HAP-1 (cell line): ENCODE results near the gene AP3D1.

Experiments
- DNase-seq, 2 experiments: peaks; one replicate each; pipeline ENCODE4 v3.0.0-alpha.2; 2016 to 2020; ENCODE audit warnings: low spot score in 2 of 2
- H3K27me3 ChIP-seq: fragments of 250-450 bp; sonication (Bioruptor Pico); 2 replicates; pipeline ENCODE4 v1.5.1; 2020; ENCODE audit warnings: low read depth, mild to moderate bottlenecking, moderate library complexity
- H3K36me3 ChIP-seq: fragments of 250-450 bp; sonication (Bioruptor Pico); replicated peaks from 2 replicates; pipeline ENCODE4 v1.5.1; 2020; ENCODE audit warnings: mild to moderate bottlenecking
- H3K4me1 ChIP-seq: fragments of 250-450 bp; sonication (Bioruptor Pico); 2 replicates; pipeline ENCODE4 v1.5.1; 2020; ENCODE audit warnings: mild to moderate bottlenecking
- H3K4me3 ChIP-seq: fragments of 250-450 bp; sonication (Bioruptor Pico); 2 replicates; pipeline ENCODE4 v1.5.1; 2020; ENCODE audit warnings: mild to moderate bottlenecking, moderate library complexity
- H3K9me3 ChIP-seq: fragments of 250-450 bp; sonication (Bioruptor Pico); 2 replicates; pipeline ENCODE4 v1.5.1; 2020; ENCODE audit warnings: mild to moderate bottlenecking, moderate library complexity
- in situ Hi-C: fragments of 300-500 bp; cut with MboI; formaldehyde crosslinking; loops from 3 replicates; pipeline ENCODE4 v1.14.3; 2020; ENCODE audit warnings: low sequenced_read_pairs, inconsistent platforms, mixed read lengths

The AP3D1 gene

DNA sequence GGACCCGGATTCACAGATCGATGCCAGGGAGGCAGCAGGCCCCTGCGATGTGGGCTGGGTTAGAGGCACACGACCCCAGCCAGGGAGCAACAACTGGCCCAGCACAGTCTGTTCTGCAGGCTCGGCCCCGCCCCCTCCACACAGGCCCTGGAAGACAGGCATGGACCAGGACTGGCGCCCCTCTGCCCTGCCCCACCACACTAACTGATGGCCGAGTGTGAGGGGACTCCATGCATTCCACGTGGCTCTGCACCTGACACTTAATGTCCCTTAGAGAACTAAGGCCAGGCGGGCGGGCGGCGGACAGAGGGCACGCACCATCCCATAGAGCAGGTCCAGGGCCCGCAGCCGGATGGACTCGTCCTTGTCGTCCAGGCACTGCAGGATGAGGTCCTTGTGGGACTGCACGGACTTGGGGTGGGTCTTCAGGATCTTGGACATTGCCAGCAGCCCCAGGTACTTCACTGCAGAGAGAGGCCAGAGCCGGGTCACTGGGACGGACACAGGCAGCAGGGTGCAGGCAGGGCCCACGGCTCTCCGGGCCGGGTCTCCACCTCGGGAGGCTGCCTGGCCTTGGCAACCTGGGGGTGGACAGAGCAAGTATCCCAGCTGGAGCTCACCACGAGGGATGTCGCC is 29.8 kb downstream of the AP3D1 start:
- no peak for DNase-seq
- Histone ChIP-seq H3K36me3 (peaks cover 89% of the 10 kb centered on the region), H3K9me3 (no peaks in the 10 kb centered on the region), H3K27me3 (no peaks in the 10 kb centered on the region), H3K4me1 (no peaks in the 10 kb centered on the region), H3K4me3 (no peak overlapping the region)
- in situ Hi-C loops = no loop called here

GRCh38 chr19:2120821-2121220 is 30.5 kb downstream of the AP3D1 start:
- no peak overlapping the region for H3K4me3 ChIP-seq
- H3K27me3 ChIP-seq = no peaks in the 10 kb centered on the region
- no peak for DNase-seq
- in situ Hi-C loops = no loop called here
- no peaks in the 10 kb centered on the region for H3K4me1 ChIP-seq
- peaks cover 92% of the 10 kb centered on the region for H3K36me3 ChIP-seq
- H3K9me3 ChIP-seq = no peaks in the 10 kb centered on the region

DNA sequence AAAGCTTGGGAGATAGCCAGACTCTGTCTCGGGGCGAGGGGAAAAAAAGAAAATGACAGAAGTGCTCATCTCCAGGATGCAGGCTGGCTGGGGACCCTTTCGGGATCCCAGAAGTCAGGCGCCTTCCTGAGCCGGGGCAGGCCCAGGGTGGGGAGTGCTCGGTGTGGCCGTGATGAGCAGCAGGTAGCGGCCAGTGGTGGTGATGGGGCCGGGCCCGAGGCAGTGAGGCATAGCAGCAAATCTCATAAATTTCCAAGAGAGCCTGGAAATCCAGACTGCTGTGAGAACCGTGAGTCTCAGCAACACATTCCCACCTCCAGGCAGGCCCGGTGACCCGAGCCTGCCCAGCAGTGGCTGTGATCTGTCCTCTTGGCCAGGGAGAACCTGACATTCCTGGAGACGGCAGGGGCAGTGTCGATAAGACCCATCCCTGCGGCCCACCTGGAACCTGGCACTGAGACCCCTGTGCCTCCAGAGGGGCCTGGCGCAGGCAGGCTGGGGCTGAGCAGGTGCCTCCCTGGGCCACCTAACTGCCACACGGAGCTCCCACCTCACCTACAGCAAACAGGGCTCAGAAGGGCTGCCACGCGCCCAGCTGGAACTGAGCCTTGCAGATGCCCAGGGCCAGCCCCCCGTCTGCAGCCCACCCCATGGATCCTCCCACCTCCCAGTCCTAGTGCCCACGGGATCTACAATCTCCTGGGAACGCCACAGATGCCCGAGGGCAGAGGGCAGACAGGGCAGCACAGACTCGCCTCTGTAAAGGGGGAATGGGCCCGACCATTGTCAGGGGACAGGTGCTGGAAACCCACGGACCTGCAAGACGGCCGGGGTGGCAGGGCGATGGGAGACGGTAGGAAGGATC is 31.2 kb downstream of the AP3D1 start:
- H3K4me3 ChIP-seq = no peak overlapping the region
- H3K36me3 ChIP-seq = peaks cover 95% of the 10 kb centered on the region
- no peak for DNase-seq
- H3K9me3 ChIP-seq = no peaks in the 10 kb centered on the region
- H3K4me1 ChIP-seq = no peaks in the 10 kb centered on the region
- no peaks in the 10 kb centered on the region for H3K27me3 ChIP-seq
- in situ Hi-C loops = no loop called here

DNA sequence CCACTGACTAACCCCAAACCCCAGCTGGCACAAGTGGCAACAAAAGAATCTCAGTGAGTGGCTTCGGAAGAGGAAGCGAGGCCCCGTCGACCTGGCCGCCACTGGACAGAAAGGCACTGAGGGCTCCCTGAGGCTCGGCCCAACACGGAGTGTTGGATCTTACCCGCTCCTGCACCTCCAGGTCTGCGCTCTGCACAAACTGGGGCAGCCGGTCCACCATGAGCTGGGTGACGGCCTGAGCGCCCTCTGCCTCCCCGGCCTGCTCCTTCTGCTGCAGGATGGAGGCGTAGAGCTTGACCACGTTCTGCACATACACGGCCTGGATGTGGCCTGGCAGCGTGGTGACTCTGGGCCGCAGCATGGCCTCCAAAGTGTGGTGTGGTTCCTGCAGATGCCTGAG is 32.9 kb downstream of the AP3D1 start:
- H3K9me3 ChIP-seq = no peaks in the 10 kb centered on the region
- in situ Hi-C loops = no loop called here
- no peak overlapping the region for H3K4me3 ChIP-seq
- no peaks in the 10 kb centered on the region for H3K4me1 ChIP-seq
- no peak for DNase-seq
- no peaks in the 10 kb centered on the region for H3K27me3 ChIP-seq
- H3K36me3 ChIP-seq = peaks cover 96% of the 10 kb centered on the region

DNA sequence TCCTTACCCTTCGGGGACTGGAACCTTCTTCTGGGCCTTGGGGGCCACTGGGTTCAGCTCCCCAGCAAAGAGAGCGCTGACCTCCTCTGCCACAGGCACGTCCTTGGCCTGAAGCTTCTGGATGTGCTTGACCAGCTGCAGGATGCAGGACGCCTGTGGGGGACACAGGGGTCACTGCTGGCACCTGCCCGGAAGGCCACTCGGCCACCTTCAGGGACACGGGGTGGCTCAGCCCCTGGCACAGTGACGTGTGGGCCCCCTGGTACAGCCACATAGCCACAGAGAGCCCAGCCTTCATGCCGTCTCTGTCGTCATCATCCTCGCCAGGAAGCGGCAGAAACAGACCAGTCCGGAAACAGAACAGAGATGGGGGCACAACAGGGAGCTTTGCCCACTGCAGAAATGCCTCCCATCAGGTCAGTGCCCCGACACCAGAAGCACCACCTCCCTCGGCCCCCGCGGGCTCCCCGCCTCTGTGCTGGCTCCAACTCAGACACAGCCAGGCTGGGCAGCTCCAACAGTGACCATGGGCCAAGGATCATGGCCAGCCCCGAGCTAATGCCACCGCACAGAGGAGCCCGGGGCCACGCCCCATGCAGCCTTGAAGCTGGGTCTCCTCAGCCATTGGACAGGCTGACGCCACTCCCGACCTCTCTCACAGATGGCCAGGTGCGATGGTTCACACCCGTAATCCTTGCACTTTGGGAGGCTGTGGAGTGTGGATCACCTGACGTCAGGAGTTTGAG is 34.0 kb downstream of the AP3D1 start:
- H3K4me3 ChIP-seq = no peak overlapping the region
- no peaks in the 10 kb centered on the region for H3K27me3 ChIP-seq
- H3K36me3 ChIP-seq = peaks cover 93% of the 10 kb centered on the region
- H3K4me1 ChIP-seq = no peaks in the 10 kb centered on the region
- H3K9me3 ChIP-seq = no peaks in the 10 kb centered on the region
- no peak for DNase-seq
- in situ Hi-C loops = no loop called here

GRCh38 chr19:2116507-2116906 is 34.9 kb downstream of the AP3D1 start:
- H3K9me3 ChIP-seq = no peaks in the 10 kb centered on the region
- H3K4me3 ChIP-seq = no peak overlapping the region
- peaks cover 93% of the 10 kb centered on the region for H3K36me3 ChIP-seq
- no peak for DNase-seq
- H3K27me3 ChIP-seq = no peaks in the 10 kb centered on the region
- in situ Hi-C loops = no loop called here
- no peaks in the 10 kb centered on the region for H3K4me1 ChIP-seq

DNA sequence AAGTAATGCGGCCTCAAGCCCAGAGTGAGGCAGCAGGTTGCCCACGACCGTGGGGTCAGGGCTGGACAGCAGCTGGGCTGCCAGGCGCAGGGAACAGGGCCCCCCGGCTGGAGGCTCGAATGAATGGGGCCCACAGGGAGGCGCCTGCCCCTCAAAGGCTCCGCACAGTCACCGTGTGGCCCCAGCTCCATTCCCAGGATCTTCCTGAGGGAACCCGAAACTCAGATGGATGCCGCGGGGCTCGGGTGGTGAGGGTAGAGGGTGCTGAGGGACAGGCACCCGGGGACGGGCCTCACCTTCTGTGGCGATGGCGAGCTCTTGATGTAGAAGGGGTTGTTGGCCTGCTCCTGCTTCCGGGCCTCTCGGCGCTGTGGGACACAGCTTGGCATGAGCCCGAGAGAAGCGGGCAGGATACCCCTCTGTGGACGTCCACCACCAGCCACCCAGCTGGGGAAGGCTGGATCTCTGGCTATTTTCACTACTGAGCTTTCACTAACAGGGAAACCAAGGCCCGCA is 35.4 kb downstream of the AP3D1 start:
- no peaks in the 10 kb centered on the region for H3K4me1 ChIP-seq
- H3K36me3 ChIP-seq = peaks cover 93% of the 10 kb centered on the region
- H3K27me3 ChIP-seq = no peaks in the 10 kb centered on the region
- no peak overlapping the region for H3K4me3 ChIP-seq
- no peak for DNase-seq
- no peaks in the 10 kb centered on the region for H3K9me3 ChIP-seq
- in situ Hi-C loops = no loop called here

GRCh38 chr19:2115324-2115723 is 36.0 kb downstream of the AP3D1 start:
- in situ Hi-C loops = no loop called here
- Histone ChIP-seq H3K9me3 (no peaks in the 10 kb centered on the region), H3K36me3 (peaks cover 93% of the 10 kb centered on the region), H3K4me1 (no peaks in the 10 kb centered on the region), H3K4me3 (no peak overlapping the region), H3K27me3 (no peaks in the 10 kb centered on the region)
- no peak for DNase-seq

DNA sequence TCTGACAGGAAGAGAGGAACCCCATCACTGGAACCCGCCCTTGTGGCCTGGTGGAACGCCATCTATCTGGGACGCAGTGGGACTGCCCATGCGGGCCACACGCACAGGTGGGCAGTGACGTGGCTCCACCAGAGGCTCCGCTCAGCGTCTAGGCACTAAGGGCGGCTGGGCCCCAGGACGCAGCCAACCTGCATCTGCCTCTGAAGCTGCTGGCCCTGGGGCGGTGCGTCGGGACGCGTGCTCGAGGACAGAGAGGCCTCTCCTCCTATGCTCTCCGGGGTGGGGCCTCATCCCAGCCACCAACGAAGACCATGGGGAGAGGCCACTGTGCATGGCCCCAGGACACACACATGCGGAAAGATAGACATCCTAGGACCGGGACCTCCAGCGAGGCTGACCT is 36.5 kb downstream of the AP3D1 start:
- Histone ChIP-seq H3K27me3 (no peaks in the 10 kb centered on the region), H3K4me3 (no peak overlapping the region), H3K4me1 (no peaks in the 10 kb centered on the region), H3K36me3 (peaks cover 93% of the 10 kb centered on the region), H3K9me3 (no peaks in the 10 kb centered on the region)
- DNase-seq = no peak
- in situ Hi-C loops = no loop called here

- Histone ChIP-seq H3K4me1 (no peaks in the 10 kb centered on the region), H3K36me3 (peaks cover 97% of the 10 kb centered on the region), H3K27me3 (no peaks in the 10 kb centered on the region), H3K9me3 (no peaks in the 10 kb centered on the region), H3K4me3 (no peak overlapping the region)
- DNase-seq = no peak
- in situ Hi-C loops = no loop called here
Observed at GRCh38 chr19:2114218-2114617, 37.1 kb downstream of the AP3D1 start.

- Histone ChIP-seq H3K4me1 (no peaks in the 10 kb centered on the region), H3K27me3 (no peaks in the 10 kb centered on the region), H3K9me3 (no peaks in the 10 kb centered on the region), H3K36me3 (peaks cover 97% of the 10 kb centered on the region), H3K4me3 (no peak overlapping the region)
- DNase-seq = no peak
- in situ Hi-C loops = no loop called here
Observed at GRCh38 chr19:2113439-2114211, 37.7 kb downstream of the AP3D1 start.

- Histone ChIP-seq H3K4me3 (no peak overlapping the region), H3K27me3 (no peaks in the 10 kb centered on the region), H3K9me3 (no peaks in the 10 kb centered on the region), H3K36me3 (peaks cover 97% of the 10 kb centered on the region), H3K4me1 (no peaks in the 10 kb centered on the region)
- in situ Hi-C loops = no loop called here
- DNase-seq = no peak
Observed at GRCh38 chr19:2112516-2113320, 38.6 kb downstream of the AP3D1 start.

- DNase-seq = no peak
- Histone ChIP-seq H3K9me3 (no peaks in the 10 kb centered on the region), H3K36me3 (peaks cover 93% of the 10 kb centered on the region), H3K27me3 (no peaks in the 10 kb centered on the region), H3K4me1 (no peaks in the 10 kb centered on the region), H3K4me3 (no peak overlapping the region)
- in situ Hi-C loops = no loop called here
Observed at GRCh38 chr19:2111886-2112285, 39.5 kb downstream of the AP3D1 start.
